KMS-11 (cell line): ENCODE measurements around the gene ARFGEF3.

Experiments
- H2AFZ ChIP-seq: fragments of 200-600 bp; sonication (generic); 2 replicates; pipeline ENCODE4 v1.6.1; 2016; ENCODE audit warnings: antibody characterized with exemption, mixed run types, low read depth
- H3K27ac ChIP-seq: fragments of 200-600 bp; sonication (generic); 2 replicates; pipeline ENCODE4 v1.6.1; 2016; ENCODE audit warnings: mild to moderate bottlenecking, mixed run types
- H3K27me3 ChIP-seq: fragments of 200-600 bp; sonication (generic); 2 replicates; pipeline ENCODE4 v1.6.1; 2017; ENCODE audit warnings: mild to moderate bottlenecking, low read depth, mixed run types, moderate library complexity; ENCODE audit not compliant: insufficient read depth
- H3K36me3 ChIP-seq: fragments of 200-600 bp; sonication (generic); 2 replicates; pipeline ENCODE4 v1.6.1; 2017; ENCODE audit warnings: mild to moderate bottlenecking, mixed run types; ENCODE audit not compliant: insufficient read depth
- H3K4me1 ChIP-seq: fragments of 200-600 bp; sonication (generic); 2 replicates; pipeline ENCODE4 v1.6.1; 2016; ENCODE audit warnings: mild to moderate bottlenecking, low read depth, mixed run types; ENCODE audit not compliant: poor library complexity, severe bottlenecking
- H3K4me2 ChIP-seq: fragments of 200-600 bp; sonication (generic); 2 replicates; pipeline ENCODE4 v1.7.0; 2016; ENCODE audit warnings: mild to moderate bottlenecking, mixed run types
- H3K4me3 ChIP-seq: fragments of 200-600 bp; sonication (generic); IDR thresholded peaks from 2 replicates; pipeline ENCODE4 v1.6.1; 2017; ENCODE audit warnings: low read depth, low read length, mixed read lengths; ENCODE audit not compliant: insufficient read depth
- H3K79me2 ChIP-seq: fragments of 200-600 bp; sonication (generic); 2 replicates; pipeline ENCODE4 v1.6.1; 2016; ENCODE audit warnings: low read depth, mixed run types; ENCODE audit not compliant: insufficient read depth
- H3K9ac ChIP-seq: fragments of 200-600 bp; sonication (generic); 2 replicates; pipeline ENCODE4 v1.6.1; 2016; ENCODE audit warnings: mild to moderate bottlenecking, mixed run types
- H4K20me1 ChIP-seq: fragments of 200-600 bp; sonication (generic); 2 replicates; pipeline ENCODE4 v1.6.1; 2016; ENCODE audit warnings: mild to moderate bottlenecking, mixed run types; ENCODE audit not compliant: insufficient read depth
- CTCF ChIP-seq: fragments of 200-600 bp; sonication (generic); conservative IDR thresholded peaks from 2 replicates; pipeline ENCODE4 v1.6.1; 2017; ENCODE audit warnings: low read depth, mild to moderate bottlenecking, antibody characterized with exemption, low read length, moderate library complexity, mixed read lengths

Gene ARFGEF3

GRCh38 chr6:138229663-138230179 lies 68.0 kb downstream of the ARFGEF3 start:
- Histone ChIP-seq H3K27me3 (no peaks in the 10 kb centered on the region), H3K4me3 (no peak overlapping the region), H3K4me2 (no peak overlapping the region), H3K9ac (no peak overlapping the region), H3K36me3 (no peaks in the 10 kb centered on the region), H3K4me1 (no peaks in the 10 kb centered on the region), H3K79me2 (no peaks in the 10 kb centered on the region), H4K20me1 (no peaks in the 10 kb centered on the region), H2AFZ (no peak overlapping the region), H3K27ac (no peak overlapping the region)
- no peak for TF ChIP-seq CTCF

GRCh38 chr6:138230221-138230620 lies 68.5 kb downstream of the ARFGEF3 start:
- H3K27me3 ChIP-seq = no peaks in the 10 kb centered on the region
- no peak overlapping the region for H3K4me2 ChIP-seq
- no peak overlapping the region for H3K27ac ChIP-seq
- no peak for TF ChIP-seq CTCF
- H3K9ac ChIP-seq = no peak overlapping the region
- H3K36me3 ChIP-seq = no peaks in the 10 kb centered on the region
- H2AFZ ChIP-seq = no peak overlapping the region
- H3K4me1 ChIP-seq = no peaks in the 10 kb centered on the region
- no peaks in the 10 kb centered on the region for H3K79me2 ChIP-seq
- no peak overlapping the region for H3K4me3 ChIP-seq
- no peaks in the 10 kb centered on the region for H4K20me1 ChIP-seq

- H3K27ac ChIP-seq = no peak overlapping the region
- no peak overlapping the region for H3K4me3 ChIP-seq
- H3K79me2 ChIP-seq = no peaks in the 10 kb centered on the region
- H2AFZ ChIP-seq = no peak overlapping the region
- H4K20me1 ChIP-seq = no peaks in the 10 kb centered on the region
- H3K9ac ChIP-seq = no peak overlapping the region
- no peak for TF ChIP-seq CTCF
- H3K36me3 ChIP-seq = no peaks in the 10 kb centered on the region
- no peaks in the 10 kb centered on the region for H3K27me3 ChIP-seq
- no peaks in the 10 kb centered on the region for H3K4me1 ChIP-seq
- H3K4me2 ChIP-seq = no peak overlapping the region
Observed at GRCh38 chr6:138230759-138231380, 69.1 kb downstream of the ARFGEF3 start.

- H3K4me3 ChIP-seq = no peak overlapping the region
Observed at GRCh38 chr6:138231381-138231886, 69.7 kb downstream of the ARFGEF3 start.

More at GRCh38 chr6:138231381-138231886, 69.7 kb downstream of the ARFGEF3 start:
- Histone ChIP-seq H3K4me2 (no peak overlapping the region), H3K27ac (no peak overlapping the region), H3K27me3 (no peaks in the 10 kb centered on the region), H3K36me3 (no peaks in the 10 kb centered on the region), H3K79me2 (no peaks in the 10 kb centered on the region), H3K4me1 (no peaks in the 10 kb centered on the region), H2AFZ (no peak overlapping the region), H4K20me1 (no peaks in the 10 kb centered on the region), H3K9ac (no peak overlapping the region)
- TF ChIP-seq CTCF = no peak
